GM13977 (cell line): ENCODE measurements around the gene SEMA6B.

ENCODE experiments used
- DNase-seq: peaks from one replicate; pipeline ENCODE4 v3.0.0; 2012; ENCODE audit warnings: low spot score
- in situ Hi-C: fragments of 300-500 bp; cut with MboI; formaldehyde crosslinking; loops from one replicate; pipeline ENCODE4 v1.12.0; 2022; ENCODE audit warnings: low sequenced_read_pairs, low pct_unique_long_range_greater_than_20kb, mixed read lengths, inconsistent platforms; ENCODE audit not compliant: unreplicated experiment
- TF ChIP-seq, protein P1 (sequence below): IDR thresholded peaks from 2 replicates; pipeline ENCODE4 v1.5.1; 2012; ENCODE audit warnings: mild to moderate bottlenecking, control low read depth; ENCODE audit not compliant: insufficient read depth; ENCODE audit errors: extremely low read depth, missing control alignments

SEMA6B gene

DNA sequence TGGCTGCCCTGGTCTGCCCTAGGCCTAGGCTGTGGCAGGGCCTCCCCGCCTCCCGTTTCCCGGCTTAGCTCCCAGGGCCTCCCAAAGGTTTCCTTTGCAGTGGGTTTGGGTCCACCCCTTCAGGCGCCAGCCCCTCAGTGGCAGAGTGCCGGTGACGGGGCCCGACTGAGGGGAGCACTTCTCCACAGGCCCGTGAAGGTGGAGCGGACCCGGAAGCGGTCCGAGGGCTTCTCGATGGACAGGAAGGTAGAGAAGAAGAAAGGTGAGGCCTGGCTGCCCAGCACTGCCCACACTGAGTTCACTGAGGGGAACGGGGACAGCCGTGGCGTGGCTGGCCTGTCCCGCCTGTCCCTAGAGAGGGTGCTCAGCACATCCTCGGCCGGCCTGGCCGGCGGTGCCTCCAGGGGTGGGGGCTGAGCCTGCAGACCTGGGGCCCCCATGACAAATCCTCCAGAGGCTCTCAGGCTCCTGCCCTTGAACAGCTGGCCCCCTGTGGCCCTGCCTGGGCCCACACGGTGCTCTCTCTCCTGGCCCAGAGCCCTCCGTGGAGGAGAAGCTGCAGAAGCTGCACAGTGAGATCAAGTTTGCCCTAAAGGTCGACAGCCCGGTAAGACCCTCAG lies 61.6 kb downstream of the SEMA6B start:
- DNase-seq = no peak
- in situ Hi-C loops = no loop called here
- TF ChIP-seq, protein P1, sequence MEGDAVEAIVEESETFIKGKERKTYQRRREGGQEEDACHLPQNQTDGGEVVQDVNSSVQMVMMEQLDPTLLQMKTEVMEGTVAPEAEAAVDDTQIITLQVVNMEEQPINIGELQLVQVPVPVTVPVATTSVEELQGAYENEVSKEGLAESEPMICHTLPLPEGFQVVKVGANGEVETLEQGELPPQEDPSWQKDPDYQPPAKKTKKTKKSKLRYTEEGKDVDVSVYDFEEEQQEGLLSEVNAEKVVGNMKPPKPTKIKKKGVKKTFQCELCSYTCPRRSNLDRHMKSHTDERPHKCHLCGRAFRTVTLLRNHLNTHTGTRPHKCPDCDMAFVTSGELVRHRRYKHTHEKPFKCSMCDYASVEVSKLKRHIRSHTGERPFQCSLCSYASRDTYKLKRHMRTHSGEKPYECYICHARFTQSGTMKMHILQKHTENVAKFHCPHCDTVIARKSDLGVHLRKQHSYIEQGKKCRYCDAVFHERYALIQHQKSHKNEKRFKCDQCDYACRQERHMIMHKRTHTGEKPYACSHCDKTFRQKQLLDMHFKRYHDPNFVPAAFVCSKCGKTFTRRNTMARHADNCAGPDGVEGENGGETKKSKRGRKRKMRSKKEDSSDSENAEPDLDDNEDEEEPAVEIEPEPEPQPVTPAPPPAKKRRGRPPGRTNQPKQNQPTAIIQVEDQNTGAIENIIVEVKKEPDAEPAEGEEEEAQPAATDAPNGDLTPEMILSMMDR = no peak

DNA sequence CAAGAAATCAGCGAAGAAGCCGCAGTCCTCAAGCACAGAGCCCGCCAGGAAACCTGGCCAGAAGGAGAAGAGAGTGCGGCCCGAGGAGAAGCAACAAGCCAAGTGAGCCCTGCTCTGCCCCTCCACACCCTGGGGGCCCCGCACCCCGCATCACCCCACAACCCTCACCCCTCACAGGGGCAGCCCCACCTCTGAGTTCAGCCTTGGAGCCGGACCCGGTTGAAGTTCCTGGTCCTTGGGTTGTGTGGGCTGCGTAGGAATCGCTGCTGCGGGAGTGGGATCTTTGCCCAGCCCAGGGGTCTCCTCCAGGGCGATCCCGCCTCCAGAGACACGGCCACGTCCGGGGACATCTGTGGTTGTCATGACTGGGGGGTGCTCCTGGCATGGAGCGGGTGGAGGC lies 63.2 kb downstream of the SEMA6B start:
- in situ Hi-C loops = no loop called here
- DNase-seq = no peak
- TF ChIP-seq, protein P1 = no peak

DNA sequence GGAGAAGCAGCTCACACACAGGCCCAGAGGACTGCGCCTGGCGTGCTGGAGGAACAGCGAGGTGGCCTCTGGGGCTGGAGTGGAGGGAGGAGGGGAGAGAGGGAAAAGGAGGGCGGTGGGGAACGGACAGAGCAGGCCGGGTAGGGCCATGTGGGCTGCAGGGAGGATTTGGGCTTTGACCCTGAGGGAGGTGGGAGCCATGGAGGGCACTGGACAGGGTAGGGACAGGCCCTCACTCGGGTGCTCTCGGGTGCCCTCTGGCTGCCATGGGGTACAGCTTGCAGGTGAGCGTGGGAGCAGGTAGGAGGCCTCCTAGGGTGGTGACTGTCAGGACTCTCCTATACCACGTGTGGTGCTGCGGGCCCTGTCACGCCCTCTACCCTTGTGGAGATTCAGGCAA lies 64.0 kb downstream of the SEMA6B start:
- TF ChIP-seq, protein P1 = no peak
- DNase-seq = no peak
- in situ Hi-C loops = no loop called here

DNA sequence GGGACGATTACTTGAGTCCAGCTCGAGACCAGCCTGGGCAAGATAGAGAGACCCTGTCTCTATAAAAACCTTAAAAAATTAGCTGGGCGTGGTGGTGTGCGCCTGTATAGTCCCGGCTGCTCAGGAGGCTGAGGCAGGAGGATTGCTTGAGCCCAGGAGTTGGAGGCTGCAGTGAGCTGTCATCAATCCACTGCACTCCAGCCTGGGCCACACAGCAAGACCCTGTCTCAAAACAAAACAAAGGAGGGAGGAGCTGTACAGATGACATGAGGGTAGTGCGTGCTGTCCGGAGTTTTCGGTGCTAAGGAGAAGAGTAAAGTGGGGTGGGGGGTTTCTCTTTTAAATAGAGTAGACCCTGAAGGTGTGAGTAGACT lies 64.8 kb downstream of the SEMA6B start:
- in situ Hi-C loops = no loop called here
- DNase-seq = no peak
- TF ChIP-seq, protein P1 = no peak

DNA sequence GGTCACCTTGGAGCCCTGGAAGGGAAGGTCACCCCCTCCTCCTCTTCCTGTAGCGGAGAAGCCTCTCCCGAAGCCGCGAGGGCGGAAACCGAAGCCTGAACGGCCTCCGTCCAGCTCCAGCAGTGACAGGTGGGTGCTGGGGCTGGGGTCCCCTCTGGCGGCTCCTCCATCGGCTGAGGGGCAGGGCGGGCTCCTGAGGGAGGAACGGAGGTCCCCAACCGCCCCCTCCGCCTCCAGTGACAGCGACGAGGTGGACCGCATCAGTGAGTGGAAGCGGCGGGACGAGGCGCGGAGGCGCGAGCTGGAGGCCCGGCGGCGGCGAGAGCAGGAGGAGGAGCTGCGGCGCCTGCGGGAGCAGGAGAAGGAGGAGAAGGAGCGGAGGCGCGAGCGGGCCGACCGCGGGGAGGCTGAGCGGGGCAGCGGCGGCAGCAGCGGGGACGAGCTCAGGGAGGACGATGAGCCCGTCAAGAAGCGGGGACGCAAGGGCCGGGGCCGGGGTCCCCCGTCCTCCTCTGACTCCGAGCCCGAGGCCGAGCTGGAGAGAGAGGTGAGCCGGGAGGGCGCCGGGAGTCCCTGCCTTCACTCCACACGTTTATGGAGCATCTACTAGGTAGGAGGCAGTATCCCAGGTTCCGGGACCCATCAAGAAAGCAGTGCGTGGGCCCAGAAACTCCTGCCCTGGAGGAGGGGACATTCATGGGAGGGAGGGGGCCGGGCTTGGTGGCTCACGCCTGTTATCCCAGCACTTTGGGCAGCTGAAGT lies 65.4 kb downstream of the SEMA6B start:
- no peak for DNase-seq
- TF ChIP-seq, protein P1 = no peak
- in situ Hi-C loops = no loop called here

DNA sequence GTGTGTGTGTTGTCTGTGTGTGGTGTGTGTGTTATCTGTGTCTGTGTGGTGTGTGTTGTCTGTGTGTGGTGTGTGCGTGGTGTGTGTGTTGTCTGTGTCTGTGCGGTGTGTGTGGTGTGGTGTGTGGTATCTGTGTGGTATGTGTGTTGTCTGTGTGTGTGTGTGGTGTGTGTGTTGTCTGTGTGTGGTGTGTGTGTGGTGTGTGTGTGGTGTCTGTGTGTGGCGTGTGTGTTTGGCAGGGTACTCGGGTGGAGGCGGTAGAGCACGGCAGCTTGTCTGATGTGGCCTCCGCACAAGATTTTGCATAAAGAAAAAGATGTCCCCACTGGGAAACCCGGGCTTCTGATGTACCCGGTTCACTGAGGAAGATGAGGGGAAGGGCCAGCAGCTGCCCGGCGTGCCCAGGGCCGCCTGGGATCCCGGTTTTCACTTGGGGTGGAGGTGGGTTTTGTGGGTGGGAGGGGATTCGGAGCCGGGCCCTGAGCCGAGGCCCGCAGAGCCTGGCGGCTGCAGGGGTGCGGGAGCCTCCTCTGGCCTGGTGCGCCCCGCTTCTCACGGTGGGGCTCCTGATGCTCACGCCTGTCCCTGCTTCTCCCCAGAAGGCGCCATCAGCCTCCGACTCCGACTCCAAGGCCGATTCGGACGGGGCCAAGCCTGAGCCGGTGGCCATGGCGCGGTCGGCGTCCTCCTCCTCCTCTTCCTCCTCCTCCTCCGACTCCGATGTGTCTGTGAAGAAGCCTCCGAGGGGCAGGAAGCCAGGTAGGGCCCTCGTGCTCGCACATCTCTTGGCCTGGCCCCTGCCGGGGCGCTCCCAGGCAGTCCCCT lies 66.2 kb downstream of the SEMA6B start:
- in situ Hi-C loops = no loop called here
- TF ChIP-seq, protein P1 = no peak
- DNase-seq = no peak
